HepG2 (cell line): Measurements from ENCODE around the gene NISCH. TPM values are rescaled to one million over a fixed set of nuclear protein-coding genes. Genes with fewer than 3 reads are reported as not detected.

Source experiments
- ARNTL ChIP-seq: sonication (generic); formaldehyde crosslinking; IDR thresholded peaks from 2 replicates; pipeline ENCODE4 v1.4.0; 2020; ENCODE audit warnings: mild to moderate bottlenecking, missing genetic modification reagents
- ELF1 ChIP-seq: sonication (generic); formaldehyde crosslinking; IDR thresholded peaks from 2 replicates; pipeline ENCODE4 v1.4.0; 2020; ENCODE audit warnings: missing genetic modification reagents
- EP300 ChIP-seq, 3 experiments: sonication (generic) in 1 of 3; formaldehyde crosslinking in 1 of 3; IDR thresholded peaks; 2 replicates each; pipeline versions ENCODE4 v1.5.1 to v1.6.1; 2011 to 2020; ENCODE audit warnings: low read depth in 2 of 3, low read length in 2 of 3, borderline replicate concordance in 1 of 3, improper control_type of control experiment in 1 of 3, mild to moderate bottlenecking in 1 of 3, missing genetic modification reagents in 1 of 3, moderate library complexity in 1 of 3
- GABPA ChIP-seq, 2 experiments: IDR thresholded peaks; 2 replicates each; pipeline ENCODE4 v1.6.1; 2011 to 2016; ENCODE audit warnings: low read depth in 2 of 2, low read length in 1 of 2, missing biosample characterization in 1 of 2, missing genetic modification characterization in 1 of 2
- IRF2 ChIP-seq: IDR thresholded peaks from 2 replicates; pipeline ENCODE4 v1.6.1; 2018; ENCODE audit warnings: missing genetic modification reagents, missing compliant biosample characterization
- KDM2A ChIP-seq: sonication (generic); formaldehyde crosslinking; IDR thresholded peaks from 2 replicates; pipeline ENCODE4 v1.4.0; 2020; ENCODE audit warnings: low read depth, missing genetic modification reagents, borderline replicate concordance
- NFIB ChIP-seq: sonication (generic); formaldehyde crosslinking; IDR thresholded peaks from 2 replicates; pipeline ENCODE4 v1.9.0; 2021; ENCODE audit warnings: missing genetic modification reagents, mild to moderate bottlenecking, borderline replicate concordance
- PAWR ChIP-seq: sonication (generic); formaldehyde crosslinking; IDR thresholded peaks from 2 replicates; pipeline ENCODE4 v1.4.0; 2020; ENCODE audit warnings: missing genetic modification reagents, mild to moderate bottlenecking, borderline replicate concordance
- POLR2AphosphoS2 ChIP-seq: IDR thresholded peaks from 2 replicates; pipeline ENCODE4 v1.6.1; 2011; ENCODE audit warnings: low read depth, low read length, improper control_type of control experiment
- RFXAP ChIP-seq: sonication (generic); formaldehyde crosslinking; IDR thresholded peaks from 2 replicates; pipeline ENCODE4 v1.4.0; 2020; ENCODE audit warnings: missing genetic modification reagents, borderline replicate concordance
- WIZ ChIP-seq: sonication (generic); formaldehyde crosslinking; IDR thresholded peaks from 2 replicates; pipeline ENCODE4 v1.5.1; 2020; ENCODE audit warnings: mild to moderate bottlenecking, missing genetic modification reagents
- ZBTB38 ChIP-seq: sonication (generic); formaldehyde crosslinking; IDR thresholded peaks from 2 replicates; pipeline ENCODE4 v1.5.1; 2020; ENCODE audit warnings: mild to moderate bottlenecking, missing genetic modification reagents
- ZBTB7A ChIP-seq: sonication (generic); formaldehyde crosslinking; IDR thresholded peaks from 2 replicates; pipeline ENCODE4 v1.8.0; 2022; ENCODE audit warnings: mild to moderate bottlenecking, missing genetic modification reagents
- ZMYM3 ChIP-seq: sonication (generic); formaldehyde crosslinking; IDR thresholded peaks from 2 replicates; pipeline ENCODE4 v1.5.1; 2020; ENCODE audit warnings: mild to moderate bottlenecking, missing genetic modification reagents
- ZNF121 ChIP-seq: sonication (generic); formaldehyde crosslinking; IDR thresholded peaks from 2 replicates; pipeline ENCODE4 v1.5.0; 2020; ENCODE audit warnings: mild to moderate bottlenecking, missing genetic modification reagents
- ZNF251 ChIP-seq: sonication (generic); formaldehyde crosslinking; IDR thresholded peaks from 2 replicates; pipeline ENCODE4 v1.9.0; 2021; ENCODE audit warnings: mild to moderate bottlenecking, missing genetic modification reagents
- ZNF281 ChIP-seq: sonication (generic); formaldehyde crosslinking; IDR thresholded peaks from 2 replicates; pipeline ENCODE4 v1.4.0; 2020; ENCODE audit warnings: missing genetic modification reagents, borderline replicate concordance
- ZNF451 ChIP-seq: sonication (generic); formaldehyde crosslinking; IDR thresholded peaks from 2 replicates; pipeline ENCODE4 v1.5.0; 2020; ENCODE audit warnings: mild to moderate bottlenecking, missing genetic modification reagents
- ZNF510 ChIP-seq: sonication (generic); formaldehyde crosslinking; IDR thresholded peaks from 2 replicates; pipeline ENCODE4 v1.4.0; 2020; ENCODE audit warnings: low read depth, mild to moderate bottlenecking, missing genetic modification reagents
- ZNF569 ChIP-seq: sonication (generic); formaldehyde crosslinking; IDR thresholded peaks from 2 replicates; pipeline ENCODE4 v1.5.0; 2020; ENCODE audit warnings: mild to moderate bottlenecking, missing genetic modification reagents, moderate library complexity, borderline replicate concordance
- ZNF839 ChIP-seq: sonication (generic); formaldehyde crosslinking; IDR thresholded peaks from 2 replicates; pipeline ENCODE4 v1.4.0; 2020; ENCODE audit warnings: missing genetic modification reagents, mild to moderate bottlenecking, borderline replicate concordance
- ZSCAN12 ChIP-seq: sonication (generic); formaldehyde crosslinking; IDR thresholded peaks from 2 replicates; pipeline ENCODE4 v1.9.0; 2021; ENCODE audit warnings: mild to moderate bottlenecking, missing genetic modification reagents
- polyA plus RNA-seq, 8 experiments: library from polyadenylated mRNA; depleted of rRNA in 3 of 8; stranded (reverse) in 7 of 8; unstranded in 1 of 8; fragments of >200 nt; fragmentation: Illumina TruSeq in 4 of 8; extraction: Trizol in 4 of 8; gene quantifications; 2 replicates each; pipeline versions ENCODE4 v1.2.1 to v1.2.3, GENCODE V29; 2011 to 2016; ENCODE audit warnings: low read depth in 4 of 8, missing spikeins in 1 of 8, mixed read lengths in 1 of 8; ENCODE audit not compliant: insufficient read depth in 1 of 8
- total RNA-seq, 5 experiments: library from RNA; depleted of rRNA; stranded (reverse); fragments of >200 nt; fragmentation: Illumina TruSeq; extraction: Trizol; gene quantifications; 2 replicates each; pipeline ENCODE4 v1.2.3, GENCODE V29; 2016; ENCODE audit warnings: low read depth in 1 of 5
- TF ChIP-seq, protein P1 (sequence below): sonication (generic); formaldehyde crosslinking; IDR thresholded peaks from 2 replicates; pipeline ENCODE4 v1.4.0; 2020; ENCODE audit warnings: missing genetic modification reagents
- TF ChIP-seq, protein P2 (sequence below): IDR thresholded peaks from 2 replicates; pipeline ENCODE4 v1.6.1; 2016; ENCODE audit warnings: missing compliant biosample characterization, missing genetic modification reagents, borderline replicate concordance

Gene NISCH
- total and polyA plus RNA-seq, 2 of the 13 experiments (the other 11 are each of a cell fraction or from before 2014, with no cell fraction given): 27.0 to 47.6 TPM

- TF ChIP-seq, protein P1, sequence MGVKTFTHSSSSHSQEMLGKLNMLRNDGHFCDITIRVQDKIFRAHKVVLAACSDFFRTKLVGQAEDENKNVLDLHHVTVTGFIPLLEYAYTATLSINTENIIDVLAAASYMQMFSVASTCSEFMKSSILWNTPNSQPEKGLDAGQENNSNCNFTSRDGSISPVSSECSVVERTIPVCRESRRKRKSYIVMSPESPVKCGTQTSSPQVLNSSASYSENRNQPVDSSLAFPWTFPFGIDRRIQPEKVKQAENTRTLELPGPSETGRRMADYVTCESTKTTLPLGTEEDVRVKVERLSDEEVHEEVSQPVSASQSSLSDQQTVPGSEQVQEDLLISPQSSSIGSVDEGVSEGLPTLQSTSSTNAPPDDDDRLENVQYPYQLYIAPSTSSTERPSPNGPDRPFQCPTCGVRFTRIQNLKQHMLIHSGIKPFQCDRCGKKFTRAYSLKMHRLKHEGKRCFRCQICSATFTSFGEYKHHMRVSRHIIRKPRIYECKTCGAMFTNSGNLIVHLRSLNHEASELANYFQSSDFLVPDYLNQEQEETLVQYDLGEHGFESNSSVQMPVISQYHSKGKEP (CRISPR knock-in tag): no peak
- TF ChIP-seq GABPA (IDR thresholded peaks at IDR 0.05; ENCODE audit: low read depth, low read length): no peak
- peak; percentile 24; the same call in 1 of the 2 replicates for TF ChIP-seq GABPA (CRISPR knock-in tag; IDR thresholded peaks at IDR 0.05; ENCODE audit: low read depth)
- TF ChIP-seq ZNF839 (CRISPR knock-in tag): no peak
- no peak for TF ChIP-seq IRF2 (CRISPR knock-in tag)
- no peak; the same call in 1 of the 2 replicates for TF ChIP-seq ZBTB38 (CRISPR knock-in tag)
- TF ChIP-seq RFXAP (CRISPR knock-in tag): no peak
- no peak for TF ChIP-seq WIZ (CRISPR knock-in tag)
- no peak for TF ChIP-seq ZNF121 (CRISPR knock-in tag)
- no peak for TF ChIP-seq KDM2A (CRISPR knock-in tag)
- no peak for TF ChIP-seq POLR2AphosphoS2
- no peak for TF ChIP-seq ZBTB7A (CRISPR knock-in tag)
- TF ChIP-seq, protein P2, sequence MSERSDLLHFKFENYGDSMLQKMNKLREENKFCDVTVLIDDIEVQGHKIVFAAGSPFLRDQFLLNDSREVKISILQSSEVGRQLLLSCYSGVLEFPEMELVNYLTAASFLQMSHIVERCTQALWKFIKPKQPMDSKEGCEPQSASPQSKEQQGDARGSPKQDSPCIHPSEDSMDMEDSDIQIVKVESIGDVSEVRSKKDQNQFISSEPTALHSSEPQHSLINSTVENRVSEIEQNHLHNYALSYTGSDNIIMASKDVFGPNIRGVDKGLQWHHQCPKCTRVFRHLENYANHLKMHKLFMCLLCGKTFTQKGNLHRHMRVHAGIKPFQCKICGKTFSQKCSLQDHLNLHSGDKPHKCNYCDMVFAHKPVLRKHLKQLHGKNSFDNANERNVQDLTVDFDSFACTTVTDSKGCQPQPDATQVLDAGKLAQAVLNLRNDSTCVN (CRISPR knock-in tag): no peak
- TF ChIP-seq ARNTL: no peak
- TF ChIP-seq EP300 (IDR thresholded peaks at IDR 0.05; ENCODE audit: low read depth in 2 of 2, low read length in 2 of 2): no peak
- 0 out of 2 replicates have a peak, but pooled peaks have one; percentile 13 for TF ChIP-seq EP300 (CRISPR knock-in tag; IDR thresholded peaks at IDR 0.05; ENCODE audit: borderline replicate concordance)
- TF ChIP-seq ZMYM3 (CRISPR knock-in tag): peak; percentile 92
- TF ChIP-seq ZNF281 (CRISPR knock-in tag): peak; percentile 65; the same call in 1 of the 2 replicates
- TF ChIP-seq ELF1: peak; percentile 61
- TF ChIP-seq ZNF510 (CRISPR knock-in tag): no peak
- no peak for TF ChIP-seq ZSCAN12 (CRISPR knock-in tag)
- no peak for TF ChIP-seq ZNF569 (CRISPR knock-in tag)
- no peak for TF ChIP-seq NFIB (CRISPR knock-in tag)
- no peak for TF ChIP-seq ZNF251 (CRISPR knock-in tag)
- TF ChIP-seq ZNF451 (CRISPR knock-in tag): no peak
- no peak for TF ChIP-seq PAWR (CRISPR knock-in tag)
Measured at GRCh38 chr3:52451237-52452083, 3.9 kb upstream of the NISCH start (continued).
